H4 (cell line): ENCODE data around the gene HEPACAM2. TPM values are rescaled to one million over a fixed set of nuclear protein-coding genes. Genes with fewer than 3 reads are reported as not detected.

Experiments
- DNase-seq: peaks from one replicate; pipeline ENCODE4 v3.0.0-alpha.2; 2015; ENCODE audit warnings: low spot score
- total RNA-seq: library from RNA; depleted of rRNA; stranded (reverse); fragments of >200 nt; shearing (Covaris generic); gene quantifications from 2 replicates; pipeline ENCODE4 v1.2.3, GENCODE V29; 2014

HEPACAM2 gene
- total RNA-seq, 1 experiment from 2014 or later, result not detected

GRCh38 chr7:93202594-93203250, 23.5 kb downstream of the HEPACAM2 start:
- no peak for DNase-seq

GRCh38 chr7:93198472-93198871, 27.8 kb downstream of the HEPACAM2 start:
- no peak for DNase-seq

- DNase-seq, result no peak
These were observed 29.9 kb downstream of the HEPACAM2 start for GRCh38 chr7:93196336-93196735.

- DNase-seq, result peak; percentile 76
These were observed 31.9 kb downstream of the HEPACAM2 start for GRCh38 chr7:93194386-93194785.

GRCh38 chr7:93188870-93189634, 37.2 kb downstream of the HEPACAM2 start:
- DNase-seq, result no peak

- no peak for DNase-seq
These were observed 40.8 kb downstream of the HEPACAM2 start for GRCh38 chr7:93185303-93186027.

GRCh38 chr7:93179173-93179572, 47.1 kb downstream of the HEPACAM2 start:
- DNase-seq, result no peak

- no peak for DNase-seq
These were observed 48.1 kb downstream of the HEPACAM2 start for GRCh38 chr7:93178213-93178612.

GRCh38 chr7:93176992-93177580, 49.2 kb downstream of the HEPACAM2 start:
- no peak for DNase-seq

GRCh38 chr7:93175219-93175618, 51.0 kb downstream of the HEPACAM2 start:
- DNase-seq, result no peak

GRCh38 chr7:93172683-93173082, 53.6 kb downstream of the HEPACAM2 start:
- DNase-seq, result no peak

GRCh38 chr7:93171606-93172226, 54.6 kb downstream of the HEPACAM2 start:
- no peak for DNase-seq

- peak; percentile 49 for DNase-seq
These were observed 60.8 kb downstream of the HEPACAM2 start for GRCh38 chr7:93165447-93165846.

GRCh38 chr7:93164766-93165165, 61.5 kb downstream of the HEPACAM2 start:
- no peak for DNase-seq

- no peak for DNase-seq
These were observed 65.0 kb downstream of the HEPACAM2 start for GRCh38 chr7:93161181-93161762.

- DNase-seq, result no peak
These were observed 65.9 kb downstream of the HEPACAM2 start for GRCh38 chr7:93160410-93160809.

- DNase-seq, result peak; percentile 56
These were observed 66.8 kb downstream of the HEPACAM2 start for GRCh38 chr7:93159490-93159889.

- DNase-seq, result peak; percentile 58
These were observed 69.4 kb downstream of the HEPACAM2 start for GRCh38 chr7:93156884-93157283.

- no peak for DNase-seq
These were observed 76.0 kb downstream of the HEPACAM2 start for GRCh38 chr7:93150200-93150835.

- no peak for DNase-seq
These were observed 77.5 kb downstream of the HEPACAM2 start for GRCh38 chr7:93148727-93149126.

- peak; percentile 43 for DNase-seq
These were observed 78.1 kb downstream of the HEPACAM2 start, which contains the start of gene SAMD9L for GRCh38 chr7:93148144-93148543. Gene SAMD9L, minus strand, starts transcription at chr7:93148385. Its CDS starts 12,414 bp downstream, at chr7:93135971.
